GM21423 (cell line): ENCODE results near the gene ADGRD1.

Source experiments
- ATAC-seq: cut with Tn5 transposase; IDR thresholded peaks from one replicate; pipeline ENCODE4 v1.9.1; 2021; ENCODE audit warnings: mild to moderate bottlenecking, moderate library complexity; ENCODE audit not compliant: unreplicated experiment

Gene ADGRD1

DNA sequence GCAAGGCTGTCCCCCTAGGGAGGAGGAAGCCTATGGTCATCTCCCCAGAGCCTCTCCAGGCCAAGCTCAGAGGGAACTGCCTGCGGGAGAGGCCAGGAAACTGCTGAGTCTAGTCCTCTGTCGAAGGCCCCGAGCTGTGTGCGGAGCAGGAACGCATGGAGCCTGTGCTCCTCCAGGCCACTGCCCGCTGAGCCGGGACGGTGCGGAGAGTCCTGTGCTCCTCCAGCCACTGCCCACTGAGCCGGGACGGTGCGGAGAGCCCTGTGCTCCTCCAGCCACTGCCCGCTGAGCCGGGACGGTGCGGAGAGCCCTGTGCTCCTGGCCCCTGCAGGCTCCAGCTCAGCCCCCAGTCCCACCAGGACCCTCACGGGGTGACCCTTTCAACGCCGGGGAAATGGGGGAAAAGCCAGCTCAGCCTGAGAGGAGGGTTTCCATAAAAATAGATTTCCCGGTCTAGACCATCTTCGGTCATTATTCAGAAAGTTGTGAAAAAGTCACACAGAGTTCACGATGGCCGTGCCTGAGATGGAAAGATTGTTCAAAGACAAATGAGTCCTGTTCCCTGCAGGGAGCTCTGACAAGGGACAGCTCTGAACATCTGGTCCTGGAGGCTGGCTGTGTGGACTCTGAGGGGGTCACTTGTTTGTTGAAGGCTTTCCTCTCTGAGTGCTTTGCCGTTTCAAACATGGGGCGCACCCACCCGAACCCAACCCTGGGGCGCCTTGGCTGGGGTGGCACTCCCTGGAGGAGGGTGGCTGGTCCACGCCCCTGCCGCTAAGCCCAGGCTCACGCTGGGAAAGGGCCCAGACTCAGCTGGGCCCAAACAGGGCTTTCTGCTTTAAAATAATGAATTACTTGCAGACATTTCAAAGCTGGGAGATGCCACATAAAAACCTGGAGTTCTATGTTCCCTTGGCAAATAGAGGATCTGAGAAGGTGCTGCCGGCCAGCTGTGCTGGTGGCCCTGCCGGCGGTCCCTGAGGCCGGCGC is 85.5 kb downstream of the ADGRD1 start:
- no peak for ATAC-seq

DNA sequence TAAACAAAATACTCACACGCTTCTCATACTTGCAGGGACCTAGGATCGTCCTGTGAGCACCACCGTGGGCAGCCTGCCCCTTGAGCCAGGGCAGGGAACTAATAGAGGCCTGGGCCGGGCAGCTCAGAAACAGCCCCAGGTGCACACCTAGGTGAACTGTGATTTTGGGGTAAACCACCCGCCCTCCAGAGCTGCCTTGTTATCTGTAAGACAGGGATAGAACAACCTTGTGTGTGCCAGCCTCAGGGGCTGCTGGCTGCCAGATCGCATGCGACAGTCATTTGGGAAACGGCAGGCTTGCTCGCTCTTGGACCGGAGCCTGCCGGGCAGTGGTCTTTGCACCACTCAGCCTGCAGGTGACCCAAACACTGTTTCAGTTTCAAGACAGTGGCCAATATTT is 86.8 kb downstream of the ADGRD1 start:
- no peak for ATAC-seq

DNA sequence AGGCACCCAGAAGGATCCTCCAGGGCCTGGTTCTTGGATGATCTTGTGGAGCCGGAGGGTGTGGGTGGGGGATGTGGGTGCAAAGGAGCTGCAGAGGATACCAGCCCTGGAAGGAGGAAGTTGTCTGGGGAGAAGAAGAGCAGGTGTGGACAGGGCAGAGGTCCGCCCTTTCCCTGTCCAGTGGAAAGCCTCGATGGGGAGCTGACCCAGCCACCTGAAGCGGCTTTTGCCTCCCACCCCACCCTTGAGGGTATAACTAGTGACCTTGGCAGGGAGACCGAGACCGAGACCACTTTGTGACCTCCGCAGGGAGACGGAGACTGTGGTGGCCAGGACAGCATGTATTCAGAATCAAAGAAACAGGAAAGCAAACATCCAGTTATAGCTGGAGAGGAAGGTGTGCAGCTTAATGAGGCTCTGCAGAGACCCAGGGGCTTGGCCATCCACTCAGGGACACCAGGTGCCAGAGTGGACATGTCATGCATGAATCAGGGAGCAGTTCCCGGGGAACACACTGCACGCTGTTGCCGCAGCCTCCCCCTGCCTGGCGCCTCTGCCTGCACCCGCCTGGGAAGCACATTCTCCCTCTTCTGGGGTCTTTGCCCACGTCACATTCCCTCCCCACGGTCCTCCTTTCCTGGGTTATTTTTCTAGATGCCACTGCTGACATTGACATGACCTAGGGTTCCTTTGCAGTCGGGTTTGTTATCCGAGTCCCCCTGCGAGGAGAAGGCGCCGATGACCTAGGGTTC is 87.7 kb downstream of the ADGRD1 start:
- ATAC-seq = no peak

DNA sequence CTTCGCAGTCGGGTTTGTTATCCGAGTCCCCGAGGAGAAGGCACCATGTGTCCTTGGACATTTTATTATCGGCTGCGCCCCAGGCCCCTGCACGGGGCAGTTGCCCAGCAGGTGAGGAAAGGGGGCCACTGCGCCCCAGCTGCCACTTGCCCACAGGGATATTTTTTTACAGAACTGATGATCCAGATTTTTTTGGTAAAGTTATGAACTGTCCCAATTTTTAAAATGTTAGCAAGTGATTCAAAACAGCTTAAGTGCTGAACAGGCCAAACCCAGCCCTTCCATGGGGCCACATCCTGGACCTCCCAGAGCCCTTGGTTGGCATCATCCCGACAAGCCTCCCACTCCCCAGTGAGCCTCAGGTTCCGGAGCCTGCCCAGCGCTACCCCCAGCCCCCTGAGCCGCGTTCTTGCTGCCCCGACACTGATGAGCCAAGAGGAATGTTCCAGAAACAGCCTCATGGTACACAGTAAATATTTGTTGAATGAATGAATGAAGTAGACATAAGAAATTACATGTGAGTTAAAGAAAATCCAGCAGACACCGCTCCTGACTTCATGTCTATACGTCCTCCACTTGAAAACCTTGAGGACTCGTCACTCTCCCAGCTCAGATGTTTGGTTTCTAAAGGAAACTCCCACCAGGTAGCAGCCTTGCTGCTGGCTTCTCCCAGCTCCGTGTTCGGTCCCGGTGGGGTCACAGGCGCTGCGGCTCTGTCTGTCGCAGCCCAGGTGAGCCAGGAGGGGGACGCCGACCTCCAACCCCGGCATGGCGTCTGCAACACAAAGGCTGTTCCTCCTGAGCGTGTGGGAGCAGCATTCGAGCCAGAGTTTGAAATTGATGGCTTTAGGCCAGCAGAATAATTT is 88.5 kb downstream of the ADGRD1 start:
- no peak for ATAC-seq

DNA sequence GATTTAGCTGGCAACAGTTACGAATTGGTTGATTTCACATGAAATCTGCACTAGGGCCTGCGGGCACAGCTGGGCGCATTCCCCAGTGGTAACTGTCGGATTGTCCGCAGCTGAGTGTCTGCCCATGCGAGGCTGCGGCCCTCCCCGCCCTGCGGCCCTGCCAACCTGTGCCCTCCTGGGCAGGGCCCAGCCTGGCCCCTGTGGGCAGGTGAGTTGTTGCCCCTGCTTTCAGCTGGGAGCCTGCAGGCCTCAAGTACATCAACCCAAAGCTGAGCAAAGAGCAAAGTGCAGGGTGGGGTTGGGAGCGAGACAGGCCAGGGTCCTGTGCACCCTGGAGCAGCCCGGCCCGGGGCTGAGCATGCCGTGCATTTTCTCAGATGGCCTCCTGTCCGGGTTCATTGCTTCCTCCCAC is 89.1 kb downstream of the ADGRD1 start:
- ATAC-seq = no peak

DNA sequence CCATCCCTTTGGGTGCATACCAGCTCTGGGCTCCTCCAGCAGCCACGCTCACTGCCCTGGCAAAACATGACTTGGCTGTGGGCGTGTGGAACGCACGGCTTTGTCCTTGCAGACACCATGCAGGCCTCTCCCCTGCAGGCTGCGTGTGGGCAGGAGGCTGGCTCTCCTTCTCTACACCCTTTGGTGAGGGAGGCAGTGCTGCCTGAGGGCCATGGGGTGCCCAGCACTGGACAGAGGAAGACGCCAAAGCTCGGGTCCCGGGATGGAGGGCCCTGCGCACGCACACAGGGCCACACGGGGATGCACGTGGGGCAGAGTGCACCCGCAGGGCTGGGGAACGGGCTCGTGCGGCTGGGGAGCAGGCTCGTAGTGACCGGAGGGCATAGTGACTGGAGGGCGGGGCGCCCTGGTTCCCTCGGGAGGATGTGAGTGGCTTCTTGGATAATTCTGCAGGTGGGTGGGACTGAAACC is 89.7 kb downstream of the ADGRD1 start:
- ATAC-seq = no peak

DNA sequence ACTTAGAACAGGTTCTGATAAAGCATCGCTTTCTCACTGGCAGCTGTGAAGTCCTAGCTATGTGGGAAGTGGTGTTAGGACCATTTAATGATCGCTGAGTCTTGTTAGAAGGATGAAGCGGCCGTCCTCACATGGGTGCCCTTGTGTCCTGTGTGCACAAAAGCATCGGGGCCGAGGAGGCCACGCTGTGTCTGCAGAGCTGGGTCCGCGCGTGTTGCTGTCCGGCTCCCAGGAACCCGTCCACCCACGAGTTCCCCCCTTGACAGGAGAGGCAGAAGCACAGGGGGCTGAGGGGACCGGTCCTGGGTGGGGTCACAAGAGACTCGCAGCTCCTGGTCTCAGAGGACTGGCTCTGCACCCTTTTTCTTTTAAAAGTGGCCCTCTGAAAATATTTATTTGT is 90.4 kb downstream of the ADGRD1 start:
- no peak for ATAC-seq

DNA sequence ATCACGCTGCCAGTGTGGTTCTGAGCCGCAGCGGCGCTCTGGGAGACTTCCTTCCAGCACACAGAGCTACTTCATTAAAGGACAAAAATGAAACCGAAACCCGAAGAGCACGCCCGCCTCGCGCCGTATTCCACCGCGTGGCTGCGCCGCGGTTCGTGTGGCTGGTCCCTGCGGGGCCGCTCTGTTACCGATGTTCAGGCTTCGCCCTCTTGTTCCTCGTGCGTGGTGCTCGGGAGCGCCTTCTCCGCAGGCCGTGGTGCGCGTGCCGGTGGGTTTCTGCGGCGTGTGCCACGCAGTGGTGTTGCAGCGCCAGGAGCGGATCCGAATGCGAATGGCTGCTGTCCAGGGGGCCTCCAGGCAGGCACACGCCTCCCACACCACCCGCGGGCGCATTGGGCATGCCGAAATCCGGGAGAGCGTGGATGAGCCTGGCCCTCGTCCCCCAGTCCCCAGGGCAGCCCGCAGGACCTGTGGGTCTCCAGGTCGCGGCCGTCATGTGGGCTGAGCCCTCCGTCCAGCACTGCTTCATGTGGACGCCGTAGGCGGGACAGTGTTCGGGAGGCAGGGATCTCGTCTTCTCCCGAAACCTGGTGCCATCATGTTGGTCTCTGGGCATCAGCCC is 91.2 kb downstream of the ADGRD1 start:
- no peak for ATAC-seq

DNA sequence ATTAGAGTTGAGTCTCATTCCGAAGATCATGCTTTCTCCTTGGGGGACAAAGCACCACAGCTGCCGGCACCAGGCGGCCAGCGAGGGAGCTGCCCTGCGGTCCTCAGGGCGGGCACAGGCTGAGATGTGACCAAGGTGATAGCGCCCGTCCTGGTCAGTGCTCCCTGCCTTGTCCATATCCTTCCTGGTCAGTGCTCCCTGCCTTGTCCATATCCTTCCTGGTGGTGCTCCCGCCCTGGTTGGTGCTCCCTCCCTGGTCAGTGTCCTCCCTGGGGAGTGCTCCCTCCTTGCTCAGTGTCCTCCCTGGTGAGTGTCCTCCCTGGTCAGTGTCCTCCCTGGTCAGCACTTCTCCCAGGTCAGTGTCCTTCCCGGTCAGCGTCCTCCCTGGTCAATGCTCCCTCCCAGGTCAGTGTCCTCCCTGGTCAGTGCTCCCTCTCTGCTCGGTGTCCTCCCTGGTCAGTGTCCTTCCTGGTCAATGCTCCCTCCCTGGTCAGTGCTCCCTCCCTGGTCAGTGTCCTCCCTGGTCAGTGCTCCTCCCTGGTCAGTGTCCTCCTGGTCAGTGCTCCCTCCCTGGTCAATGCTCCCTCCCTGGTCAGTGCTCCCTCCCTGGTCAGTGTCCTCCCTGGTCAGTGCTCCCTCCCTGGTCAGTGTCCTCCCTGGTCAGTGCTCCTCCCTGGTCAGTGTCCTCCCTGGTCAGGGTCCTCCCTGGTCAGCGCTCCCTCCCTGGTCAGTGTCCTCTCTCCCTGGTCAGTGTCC is 92.2 kb downstream of the ADGRD1 start:
- no peak for ATAC-seq

DNA sequence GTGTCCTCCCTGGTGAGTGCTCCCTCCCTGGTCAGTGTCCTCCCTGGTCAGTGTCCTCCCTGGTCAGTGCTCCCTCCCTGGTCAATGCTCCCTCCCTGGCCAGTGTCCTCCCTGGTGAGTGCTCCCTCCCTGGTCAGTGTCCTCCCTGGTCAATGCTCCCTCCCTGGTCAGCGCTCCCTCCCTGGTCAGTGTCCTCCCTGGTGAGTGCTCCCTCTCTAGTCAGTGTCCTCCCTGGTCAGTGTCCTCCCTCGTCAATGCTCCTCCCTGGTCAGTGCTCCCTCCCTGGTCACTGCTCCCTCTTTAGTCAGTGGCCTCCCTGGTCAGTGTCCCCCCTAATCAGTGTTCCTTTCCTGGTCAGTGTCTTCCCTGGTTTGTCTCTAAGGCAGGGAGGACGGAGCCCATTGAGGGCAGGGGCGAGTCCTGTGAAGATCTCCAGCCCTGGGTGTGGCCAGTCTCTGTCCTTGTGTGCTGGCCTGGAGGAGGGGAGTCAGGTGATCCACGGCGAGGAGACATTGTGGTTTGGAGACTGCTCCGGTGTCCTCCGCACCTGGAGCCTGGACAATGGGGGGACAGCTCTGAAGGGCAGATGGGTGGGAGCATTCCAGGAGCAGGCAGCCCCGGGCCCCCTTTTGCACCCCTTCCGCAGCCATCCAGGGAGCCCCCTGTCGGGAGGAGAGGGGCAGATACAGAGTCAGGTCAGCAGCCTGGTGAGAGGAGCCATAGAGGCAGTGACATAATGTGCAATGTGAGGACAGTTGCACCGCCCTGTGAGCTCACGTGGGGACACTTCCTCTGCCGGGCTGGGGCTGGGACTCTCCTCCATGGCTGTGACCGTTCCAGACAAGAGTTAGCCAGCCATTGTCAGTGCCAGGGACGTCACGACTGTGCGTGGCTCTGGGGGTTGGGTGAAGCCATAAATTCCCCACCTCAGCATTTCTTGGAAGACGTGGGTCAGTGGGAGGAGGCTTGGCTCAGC is 93.4 kb downstream of the ADGRD1 start:
- ATAC-seq = no peak

DNA sequence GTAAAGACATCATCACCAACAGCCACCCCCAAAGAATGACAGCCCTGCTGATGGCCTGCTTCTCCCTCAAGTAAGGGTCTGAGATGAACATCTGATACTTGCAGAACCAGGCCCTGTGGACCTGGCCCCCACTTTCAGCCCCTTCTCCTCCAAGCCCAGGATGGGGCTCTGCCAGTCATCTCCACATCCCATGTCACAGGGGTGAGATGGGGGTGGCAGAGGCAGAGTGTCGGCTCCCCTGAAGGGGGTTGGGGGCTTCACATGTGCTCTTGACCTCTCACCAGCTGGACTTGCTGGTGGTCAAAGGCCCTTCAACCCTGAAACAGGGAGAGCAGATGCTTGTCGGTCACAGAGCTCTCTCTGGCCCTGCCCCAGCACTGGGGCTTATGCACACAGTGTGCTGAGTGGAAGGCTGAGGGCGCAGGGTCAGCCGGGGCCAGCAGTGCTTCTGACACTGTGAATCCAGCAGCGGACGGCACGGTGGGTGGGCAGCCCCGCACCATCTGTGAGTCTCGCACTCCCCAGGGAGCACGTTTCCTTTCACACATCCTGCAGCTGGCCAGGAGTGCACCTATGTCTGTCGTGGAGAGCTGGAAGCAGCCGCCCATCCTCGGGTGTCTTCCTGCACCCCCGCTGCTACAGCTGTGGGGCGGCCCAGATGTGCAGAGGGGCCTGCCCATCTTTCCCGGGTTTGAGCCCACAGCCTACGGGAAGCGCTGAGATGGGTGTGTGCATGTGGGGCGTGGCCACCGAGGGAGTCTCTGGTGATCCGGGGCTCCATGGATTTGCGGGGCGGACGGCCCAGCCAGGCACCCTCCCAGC is 94.3 kb downstream of the ADGRD1 start:
- no peak for ATAC-seq

DNA sequence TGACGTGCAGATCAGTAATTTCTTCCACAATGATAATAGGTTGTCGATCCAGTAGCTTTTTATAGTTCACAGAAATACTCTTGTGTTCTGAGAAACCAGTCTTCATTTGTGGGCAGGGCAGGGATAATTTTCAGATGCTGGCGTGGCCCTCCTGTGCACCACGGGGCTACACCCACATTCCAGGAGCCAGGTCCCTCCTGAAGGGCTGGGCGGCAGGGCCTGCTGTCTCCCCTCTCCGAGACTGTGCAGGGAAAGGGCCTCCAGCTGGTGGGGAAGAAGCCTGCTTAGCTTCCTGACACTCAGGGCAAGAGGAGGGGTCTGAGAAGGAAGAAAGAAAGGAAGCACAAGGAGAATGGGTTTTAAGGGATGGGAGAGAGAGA is 94.9 kb downstream of the ADGRD1 start:
- no peak for ATAC-seq

DNA sequence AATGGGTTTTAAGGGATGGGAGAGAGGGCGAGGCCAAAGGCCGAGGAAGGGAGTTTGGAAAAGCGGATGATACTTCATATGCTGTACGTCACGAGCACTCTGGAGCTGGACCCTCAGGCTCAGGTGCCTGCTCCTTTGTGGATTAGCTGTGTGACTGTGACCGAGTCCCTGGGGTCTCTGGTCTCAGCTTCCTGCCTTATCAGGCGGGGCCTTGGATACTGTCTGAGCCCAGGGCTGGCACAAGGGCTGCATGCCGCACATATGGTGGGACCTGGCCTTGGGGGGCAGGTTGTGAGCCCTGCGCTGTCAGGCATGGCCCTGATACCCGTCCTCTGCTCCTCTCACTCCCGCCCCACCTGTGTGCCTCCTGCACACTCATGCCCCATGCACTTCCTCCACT is 95.3 kb downstream of the ADGRD1 start:
- no peak for ATAC-seq

DNA sequence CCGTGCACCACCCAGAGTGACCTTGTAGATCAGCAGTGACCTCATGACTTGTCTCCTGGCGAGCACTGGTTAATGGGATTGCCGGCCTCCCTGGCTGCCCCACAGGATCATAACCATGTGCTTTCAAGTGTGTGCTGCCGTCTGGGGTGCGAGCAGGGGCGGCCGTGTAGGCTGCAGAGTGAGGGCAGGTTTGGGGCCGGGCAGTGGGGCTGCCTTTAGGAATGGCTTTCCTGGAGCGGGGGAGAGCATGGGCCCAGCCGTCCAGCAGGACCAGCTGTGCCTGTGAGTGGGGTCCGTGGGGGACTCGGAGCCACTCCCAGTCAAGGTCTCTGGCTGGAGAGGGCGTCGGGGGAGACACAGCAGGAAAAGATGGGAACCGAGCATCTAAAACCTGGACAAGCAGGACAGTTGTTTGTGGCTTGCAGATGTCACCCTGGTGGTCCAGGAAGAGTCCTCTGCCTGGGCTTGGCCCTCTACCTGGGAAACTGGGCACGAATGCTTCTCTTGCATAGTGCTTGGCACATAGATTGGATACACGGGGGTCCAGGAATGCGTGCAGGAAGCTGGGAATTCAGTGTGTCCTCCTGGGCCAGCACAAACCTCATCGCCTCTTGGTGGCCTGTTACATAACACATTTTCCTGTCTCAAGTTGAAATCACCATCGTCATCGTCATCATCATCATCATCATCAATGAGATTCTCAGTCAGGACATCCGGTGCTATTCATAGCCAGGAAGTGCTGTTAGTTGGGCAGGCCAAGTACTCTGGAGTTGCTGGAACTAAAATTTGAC is 96.0 kb downstream of the ADGRD1 start:
- ATAC-seq = no peak

DNA sequence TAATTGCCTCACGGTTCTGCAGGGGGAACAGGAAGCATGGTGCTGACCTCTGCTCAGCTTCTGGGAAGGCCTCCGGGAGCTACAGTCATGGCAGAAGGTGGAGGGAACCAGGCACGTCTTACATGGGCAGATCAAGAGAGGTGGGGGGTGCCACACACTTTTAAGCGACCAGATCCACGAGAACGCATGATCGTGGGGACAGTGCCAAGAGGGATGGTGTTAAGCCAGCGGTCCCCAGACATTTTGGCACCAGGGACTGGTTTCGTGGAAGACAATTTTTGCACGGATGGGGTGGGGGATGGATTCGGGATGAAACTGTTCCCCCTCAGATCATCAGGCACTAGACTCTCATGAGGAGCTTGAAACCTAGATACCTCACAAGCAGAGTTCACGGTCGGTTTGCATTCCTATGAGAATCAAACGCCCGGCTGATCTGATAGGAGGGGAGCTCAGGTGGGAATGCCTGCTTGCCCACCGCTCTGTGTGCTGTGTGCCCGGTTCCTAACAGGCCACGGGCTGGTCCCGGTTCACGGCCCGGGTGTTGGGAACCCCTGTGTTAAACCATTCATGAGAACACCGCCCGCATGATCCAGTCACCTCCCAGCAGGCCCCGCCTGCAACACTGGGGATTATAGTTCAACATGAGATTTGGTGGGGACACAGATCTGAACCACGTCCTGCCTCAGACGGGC is 96.9 kb downstream of the ADGRD1 start:
- ATAC-seq = no peak

DNA sequence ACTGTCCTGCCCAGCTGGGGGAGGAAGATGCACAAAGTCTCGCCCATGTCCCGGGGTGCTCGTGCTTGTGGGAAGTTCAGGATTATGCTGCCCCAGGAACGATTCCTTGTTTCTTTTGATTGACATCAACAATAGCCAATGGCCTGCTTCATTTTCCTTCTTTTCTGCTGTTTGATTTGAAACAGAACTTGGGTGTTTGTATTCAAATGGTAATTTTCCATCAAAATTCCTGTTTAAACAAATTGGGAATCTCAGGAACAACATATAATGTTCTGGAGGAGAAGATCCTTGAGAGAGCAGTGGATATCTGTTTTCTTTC is 97.4 kb downstream of the ADGRD1 start:
- ATAC-seq = no peak
